ENCODE measurements around the gene THRAP3.

Gene THRAP3

DNA sequence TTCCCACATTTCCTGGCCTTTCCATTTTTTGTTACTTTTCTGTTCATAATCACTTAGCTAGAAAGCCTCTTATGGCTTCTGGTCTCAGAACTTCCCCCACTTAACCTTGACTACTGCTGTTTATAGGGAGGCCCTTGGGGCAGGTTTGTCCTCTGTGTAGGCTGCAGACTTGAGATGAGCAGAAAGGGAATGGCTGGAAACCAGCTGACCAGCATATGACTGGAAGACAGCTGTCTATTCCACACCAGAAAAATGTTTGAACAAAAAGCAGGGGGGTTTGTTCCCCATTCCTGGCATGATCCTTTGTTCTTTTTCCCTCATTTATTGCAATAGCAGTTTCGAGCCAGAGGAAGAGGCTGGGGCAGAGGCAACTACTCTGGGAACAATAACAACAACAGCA is 77.0 kb downstream of the THRAP3 start:
- DNase-seq, result no peak

DNA sequence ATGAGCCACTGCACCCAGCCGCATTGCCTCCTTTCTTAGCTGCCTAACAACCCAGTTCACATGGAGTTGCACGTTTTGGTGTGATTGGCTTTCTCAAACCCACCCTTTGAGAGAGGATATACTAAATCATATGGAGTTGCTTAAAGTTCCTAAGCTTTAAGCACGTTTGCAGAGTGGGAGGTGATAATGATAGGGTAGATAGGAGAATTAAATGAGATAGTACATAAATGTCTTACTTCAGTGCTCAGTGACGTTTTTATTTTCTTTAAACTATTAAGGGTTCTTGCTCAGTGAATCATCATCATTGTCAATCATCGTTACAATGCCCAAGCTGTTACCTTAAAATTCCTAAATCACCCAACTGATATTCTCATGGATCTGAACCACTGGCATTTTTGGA is 79.0 kb downstream of the THRAP3 start:
- DNase-seq, result no peak

DNA sequence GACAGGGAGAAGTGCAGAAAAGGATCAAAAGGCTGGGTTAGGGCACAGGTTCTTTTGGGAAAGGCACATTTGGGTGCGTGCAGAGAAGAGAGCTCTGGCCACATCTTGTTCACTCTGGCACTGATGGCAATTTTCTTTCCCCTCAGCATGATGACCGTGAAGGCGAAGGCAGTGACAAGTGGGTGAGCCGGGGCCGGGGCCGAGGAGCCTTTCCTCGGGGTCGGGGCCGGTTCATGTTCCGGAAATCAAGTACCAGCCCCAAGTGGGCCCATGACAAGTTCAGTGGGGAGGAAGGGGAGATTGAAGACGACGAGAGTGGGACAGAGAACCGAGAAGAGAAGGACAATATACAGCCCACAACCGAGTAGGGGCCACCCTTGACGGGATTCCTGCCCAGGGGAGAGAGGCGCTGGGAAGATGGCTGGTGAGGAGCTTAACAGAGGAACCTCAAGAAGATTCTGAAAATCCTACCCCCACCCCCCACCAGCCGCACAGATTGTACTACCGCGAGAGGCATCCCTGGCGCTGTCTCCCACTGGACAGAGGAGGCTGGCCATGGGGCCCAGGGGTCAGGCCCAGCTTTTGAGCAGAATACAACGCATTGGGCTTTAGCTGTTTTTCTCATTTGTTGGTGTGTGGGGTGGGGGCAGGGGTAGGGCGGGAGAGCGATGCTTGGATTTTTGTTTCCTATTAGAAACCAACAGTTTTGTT is 79.6 kb downstream of the THRAP3 start:
- DNase-seq, result no peak

DNA sequence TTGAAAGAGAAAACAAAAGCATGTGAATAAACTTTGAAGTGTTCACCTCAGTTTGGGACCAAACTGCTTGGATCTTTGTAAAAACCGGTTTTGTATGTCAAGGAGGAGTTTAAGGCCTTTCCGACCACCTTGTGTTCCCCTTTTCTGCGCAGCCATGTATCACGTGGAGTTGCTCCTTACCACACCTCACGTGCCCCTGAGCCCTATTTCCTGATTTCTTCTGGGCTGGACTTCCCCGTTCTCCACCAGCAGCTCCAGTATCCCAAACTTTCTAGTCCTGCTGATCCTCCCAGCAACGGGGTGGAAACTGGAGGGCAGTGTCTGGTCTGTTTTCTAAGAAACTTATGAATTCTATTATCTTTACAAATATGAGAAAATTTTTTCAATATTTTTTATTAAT is 80.3 kb downstream of the THRAP3 start:
- DNase-seq, result no peak

DNA sequence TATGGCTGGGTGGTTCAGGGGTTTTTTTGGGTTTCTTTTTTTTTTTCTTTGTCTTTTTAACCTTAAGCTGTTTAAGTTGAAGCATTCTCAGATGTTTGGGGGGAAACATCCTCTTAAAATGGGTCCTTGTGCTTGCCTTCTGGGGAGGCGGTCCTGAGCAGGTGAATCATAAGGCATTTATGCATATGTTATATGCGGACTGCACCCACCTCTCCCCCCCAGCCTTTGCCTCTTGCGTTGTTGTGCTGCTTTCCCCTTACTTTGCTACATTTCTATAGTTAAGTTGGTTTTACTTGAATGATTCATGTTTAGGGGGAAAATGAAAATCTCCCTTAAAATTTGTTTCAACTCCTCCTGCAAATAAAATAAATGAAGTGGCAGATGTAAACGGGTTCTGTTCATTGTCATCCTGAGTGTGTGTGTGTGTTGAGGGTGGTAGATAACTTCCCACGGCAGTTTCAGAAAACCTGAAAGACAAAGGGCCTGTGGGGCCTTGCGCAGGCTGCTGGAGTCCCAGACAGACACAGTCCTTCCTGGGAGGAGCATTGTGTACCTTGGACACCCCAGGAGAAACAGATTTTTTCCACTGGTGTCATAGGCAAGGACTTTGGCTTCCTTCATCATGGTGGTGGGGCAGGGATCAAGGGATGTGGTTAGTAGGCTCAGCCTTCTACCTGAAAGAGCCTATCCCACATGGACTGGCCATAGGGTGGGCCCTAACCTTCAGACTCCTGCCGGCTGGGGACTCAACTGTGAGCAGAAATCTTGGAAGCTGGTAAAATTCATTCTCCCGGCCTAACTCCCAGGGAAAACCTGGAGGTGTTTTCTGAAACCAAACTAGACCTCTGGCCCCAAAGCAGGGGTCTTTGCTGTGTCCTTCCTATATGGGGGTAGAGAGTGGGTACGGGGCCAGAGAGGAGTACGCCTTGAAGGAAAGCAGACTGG is 81.0 kb downstream of the THRAP3 start:
- no peak for DNase-seq

DNA sequence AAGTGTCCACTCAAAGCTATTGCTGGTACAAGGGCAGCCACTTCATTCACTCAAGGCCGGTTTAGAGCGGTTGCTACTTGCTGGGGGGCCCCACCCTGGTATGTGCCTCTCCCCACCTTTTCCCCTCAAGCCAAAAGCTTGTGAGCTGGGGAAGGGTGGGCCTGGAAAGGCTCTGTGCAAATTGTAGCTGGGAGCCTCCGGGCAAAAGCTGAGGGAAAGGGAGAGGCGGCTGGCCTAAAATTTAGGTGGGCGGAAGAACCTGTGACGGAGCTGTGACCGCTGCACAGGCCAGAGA is 81.6 kb downstream of the THRAP3 start:
- DNase-seq, result no peak

DNA sequence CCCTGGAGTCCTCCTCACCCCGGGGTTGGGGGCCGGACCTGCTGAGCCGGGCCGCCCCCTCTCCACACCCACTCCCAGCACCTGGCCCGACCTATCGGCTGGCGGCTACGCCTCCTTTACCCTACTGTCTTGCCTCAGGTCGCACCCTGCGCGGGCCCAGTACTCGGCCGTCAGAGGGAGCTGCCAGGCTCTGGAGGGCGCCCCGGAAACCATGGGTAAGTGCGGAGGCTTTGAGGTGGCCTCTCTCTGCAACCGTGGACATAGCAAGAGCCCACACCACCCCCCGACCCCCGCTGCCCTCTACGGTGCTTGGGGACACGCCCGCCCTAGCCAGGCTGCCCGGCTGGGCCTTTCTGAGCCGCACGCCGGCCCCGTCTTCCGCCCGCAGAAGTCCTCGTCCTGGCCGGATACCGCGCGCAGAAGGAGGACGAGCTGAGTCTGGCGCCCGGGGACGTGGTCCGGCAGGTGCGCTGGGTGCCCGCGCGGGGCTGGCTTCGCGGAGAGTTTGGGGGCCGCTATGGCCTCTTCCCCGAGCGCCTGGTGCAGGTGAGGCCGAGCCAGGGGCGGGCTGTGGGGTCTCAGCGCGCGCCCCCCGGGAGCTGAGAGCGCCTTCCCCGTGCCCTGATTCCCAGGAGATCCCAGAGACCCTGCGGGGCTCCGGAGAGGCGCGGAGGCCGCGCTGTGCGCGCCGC is 82.1 kb downstream of the THRAP3 start, which contains the start of gene SH3D21:
SH3D21 (plus strand) TSS at position 159 of the 692 bp plus-strand sequence; CDS start at position 212, 53 bp downstream.
- peak; percentile 61 for DNase-seq

DNA sequence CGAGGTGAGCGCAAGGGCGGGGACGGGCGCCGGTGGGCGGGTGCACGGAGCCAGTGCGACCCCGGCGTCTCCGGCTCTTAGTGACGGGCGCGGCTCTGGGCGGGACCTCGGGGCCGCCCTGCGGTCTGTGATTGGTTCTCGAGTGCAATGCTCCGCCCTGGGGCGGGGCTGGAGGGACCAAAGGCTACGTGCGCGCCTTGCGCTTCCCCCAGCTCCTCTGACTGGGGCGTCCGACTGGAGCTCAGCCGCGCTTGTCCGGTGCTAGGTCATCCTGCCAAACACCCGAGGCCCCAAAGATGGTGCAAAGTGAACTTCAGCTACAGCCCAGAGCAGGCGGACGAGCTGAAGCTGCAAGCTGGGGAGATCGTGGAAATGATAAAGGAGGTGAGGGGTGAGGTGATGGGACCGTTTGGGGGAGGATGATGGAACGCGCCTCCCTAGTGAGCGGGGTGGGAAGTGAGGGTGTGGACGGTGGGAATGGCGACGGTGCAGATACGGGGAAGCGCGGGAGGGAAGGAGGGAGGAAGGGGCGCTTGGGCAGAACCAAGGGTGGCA is 82.7 kb downstream of the THRAP3 start:
- peak; percentile 95 for DNase-seq

DNA sequence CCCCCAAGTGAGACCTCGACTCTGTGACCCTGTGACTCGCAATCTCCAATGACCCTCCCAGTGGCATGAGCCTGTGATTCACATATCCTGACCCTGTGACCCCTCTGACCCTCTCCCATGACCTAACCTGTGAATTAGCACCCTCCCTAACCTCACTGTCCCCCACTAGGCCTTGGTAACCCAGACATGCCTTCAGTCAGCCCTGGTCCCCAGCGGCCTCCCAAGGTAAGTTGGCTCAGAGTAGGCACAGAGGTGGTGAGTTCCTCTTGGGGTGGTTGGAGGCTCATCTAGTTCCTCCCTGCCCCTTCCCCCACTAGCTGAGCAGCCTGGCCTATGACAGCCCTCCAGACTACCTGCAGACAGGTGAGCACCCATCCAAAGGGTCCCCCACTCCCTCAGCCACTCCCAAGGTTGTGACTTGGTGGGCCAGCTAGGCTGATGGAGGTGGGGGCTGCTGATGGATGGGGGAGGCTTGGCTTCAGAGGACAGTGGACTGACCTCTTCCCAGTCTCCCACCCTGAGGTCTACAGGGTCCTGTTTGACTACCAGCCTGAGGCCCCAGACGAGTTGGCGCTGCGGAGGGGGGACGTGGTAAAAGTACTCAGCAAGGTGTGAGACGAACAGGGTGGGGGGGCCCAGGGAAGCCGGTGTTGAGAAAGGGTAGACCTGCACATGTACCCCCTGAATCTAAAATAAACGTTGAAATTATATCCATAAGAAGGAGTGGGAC is 83.5 kb downstream of the THRAP3 start:
- no peak for DNase-seq

DNA sequence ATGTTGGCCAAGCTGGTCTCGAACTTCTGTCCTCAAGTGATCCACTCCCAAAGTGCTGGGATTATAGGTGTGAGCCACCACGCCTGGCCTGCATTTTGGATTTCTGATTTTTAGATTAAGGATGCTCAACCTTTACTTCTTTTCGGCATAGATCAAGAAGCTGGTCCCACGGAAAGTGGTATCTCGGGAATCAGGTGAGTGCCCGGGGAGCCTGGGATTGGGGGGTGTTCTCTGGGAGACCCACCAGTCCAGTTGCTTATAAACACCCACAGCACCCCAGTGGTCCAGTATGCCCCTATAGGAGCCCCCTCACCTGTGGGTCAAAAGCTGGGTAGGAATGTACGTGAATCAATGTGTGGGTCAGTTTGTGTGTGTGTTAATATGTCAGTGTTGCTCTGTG is 85.2 kb downstream of the THRAP3 start:
- no peak for DNase-seq

DNA sequence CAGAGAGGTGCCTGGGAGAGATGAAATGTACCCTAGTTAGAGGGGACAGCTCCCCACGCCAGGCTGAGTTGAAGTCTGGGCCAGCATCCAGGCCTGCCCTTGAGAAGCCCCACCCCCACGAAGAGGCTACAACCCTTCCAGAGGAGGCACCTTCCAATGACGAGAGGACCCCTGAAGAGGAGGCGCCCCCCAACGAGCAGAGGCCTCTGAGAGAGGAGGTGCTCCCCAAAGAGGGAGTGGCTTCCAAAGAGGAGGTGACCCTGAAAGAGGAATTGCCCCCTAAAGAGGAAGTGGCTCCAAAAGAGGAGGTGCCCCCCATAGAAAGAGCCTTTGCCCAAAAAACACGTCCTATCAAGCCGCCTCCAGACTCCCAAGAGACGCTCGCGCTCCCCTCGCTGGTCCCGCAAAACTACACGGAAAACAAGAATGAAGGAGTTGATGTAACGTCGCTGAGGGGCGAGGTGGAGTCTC is 96.1 kb downstream of the THRAP3 start:
- DNase-seq, result peak; percentile 11

DNA sequence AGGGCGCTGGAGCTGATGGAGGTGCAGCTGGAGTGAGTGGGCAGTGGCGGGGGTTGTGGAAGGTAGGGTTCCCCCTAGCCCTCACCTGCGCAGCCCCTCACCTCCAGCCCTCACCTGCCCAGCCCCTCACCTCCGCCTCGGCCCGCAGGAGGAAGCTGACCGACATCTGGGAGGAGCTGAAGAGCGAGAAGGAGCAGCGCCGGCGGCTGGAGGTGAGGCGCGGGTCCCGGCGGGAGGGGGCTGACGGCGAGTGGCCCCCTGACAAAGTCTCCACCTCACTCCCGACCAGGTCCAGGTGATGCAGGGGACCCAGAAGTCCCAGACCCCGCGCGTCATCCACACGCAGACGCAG is 96.5 kb downstream of the THRAP3 start:
- DNase-seq, result no peak

DNA sequence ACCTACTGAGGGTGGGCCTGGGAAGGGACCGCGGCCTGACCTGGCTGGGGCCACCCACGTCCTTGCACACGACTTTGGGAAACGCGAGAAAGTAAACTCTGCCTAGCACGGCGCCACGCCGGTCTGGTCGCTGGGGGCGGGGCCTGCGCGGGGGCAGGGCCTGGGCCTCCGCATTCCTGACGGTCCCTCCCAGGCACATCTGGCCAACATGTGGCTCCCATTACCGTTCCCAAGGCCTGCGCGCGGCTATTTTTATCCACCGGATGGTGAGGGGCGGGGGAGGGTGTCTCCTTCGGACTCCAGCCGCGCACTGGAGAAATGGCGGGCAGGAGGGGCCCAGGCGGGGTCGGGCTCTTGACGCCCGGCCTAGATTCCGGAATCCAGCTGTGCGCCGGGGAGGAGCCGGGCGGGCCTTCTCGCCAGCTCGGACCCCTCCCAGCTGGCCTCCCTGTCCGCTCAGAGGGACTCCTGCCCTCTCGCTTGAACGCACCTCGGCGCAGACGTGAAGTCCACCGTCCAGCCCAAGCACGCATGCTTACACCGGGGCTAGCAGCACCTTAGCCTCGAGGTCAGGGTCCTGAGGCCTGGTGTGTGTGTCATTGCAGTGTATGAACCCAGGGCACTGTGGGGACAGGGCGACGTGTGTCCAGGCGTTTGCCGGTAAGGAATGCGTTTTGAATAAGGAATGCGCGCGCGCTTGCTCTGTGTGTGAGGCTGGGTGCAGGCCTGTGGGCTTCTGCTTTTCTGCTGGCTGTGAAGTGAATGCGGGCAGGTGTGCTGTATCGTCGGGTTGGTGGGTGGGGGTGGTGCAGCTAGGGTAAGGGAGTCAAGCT is 97.1 kb downstream of the THRAP3 start:
- peak; percentile 36 for DNase-seq

DNA sequence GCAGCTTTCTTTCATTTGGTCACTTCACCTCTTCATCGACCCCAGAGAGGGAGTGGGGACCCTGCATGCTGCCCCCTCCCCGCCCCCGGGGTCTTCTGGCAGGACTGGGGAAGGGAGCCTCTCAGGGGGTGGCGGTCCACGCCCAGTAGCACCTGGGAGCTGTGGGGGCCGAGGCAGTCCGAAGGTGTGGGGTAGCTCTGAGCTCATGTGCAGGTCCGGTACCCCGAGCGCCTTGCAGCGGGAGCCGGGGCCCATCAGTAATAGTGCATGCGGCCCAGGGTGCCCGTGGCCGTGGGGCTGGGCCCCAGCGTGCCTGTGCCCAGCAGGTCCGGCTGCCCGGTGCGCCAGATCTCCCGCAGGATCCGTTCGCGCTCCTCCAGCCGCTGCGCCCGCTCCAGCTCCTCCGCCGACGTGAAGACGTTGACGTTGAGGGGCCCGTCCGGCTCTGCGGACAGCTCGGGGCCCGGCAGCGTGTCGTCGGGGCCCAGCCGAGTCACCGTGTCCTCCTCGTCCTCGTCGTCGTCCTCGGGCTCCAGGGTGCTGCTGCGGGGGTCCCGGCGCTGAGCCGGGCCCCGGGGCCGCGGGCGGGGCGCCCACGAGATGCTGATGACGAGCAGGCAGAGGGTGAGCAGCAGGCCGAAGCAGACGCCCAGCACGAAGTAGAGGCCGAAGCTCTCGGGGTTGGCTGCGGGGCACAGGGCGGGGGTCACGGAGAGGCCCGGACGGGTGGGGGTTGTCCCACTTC is 98.0 kb downstream of the THRAP3 start:
- no peak for DNase-seq

DNA sequence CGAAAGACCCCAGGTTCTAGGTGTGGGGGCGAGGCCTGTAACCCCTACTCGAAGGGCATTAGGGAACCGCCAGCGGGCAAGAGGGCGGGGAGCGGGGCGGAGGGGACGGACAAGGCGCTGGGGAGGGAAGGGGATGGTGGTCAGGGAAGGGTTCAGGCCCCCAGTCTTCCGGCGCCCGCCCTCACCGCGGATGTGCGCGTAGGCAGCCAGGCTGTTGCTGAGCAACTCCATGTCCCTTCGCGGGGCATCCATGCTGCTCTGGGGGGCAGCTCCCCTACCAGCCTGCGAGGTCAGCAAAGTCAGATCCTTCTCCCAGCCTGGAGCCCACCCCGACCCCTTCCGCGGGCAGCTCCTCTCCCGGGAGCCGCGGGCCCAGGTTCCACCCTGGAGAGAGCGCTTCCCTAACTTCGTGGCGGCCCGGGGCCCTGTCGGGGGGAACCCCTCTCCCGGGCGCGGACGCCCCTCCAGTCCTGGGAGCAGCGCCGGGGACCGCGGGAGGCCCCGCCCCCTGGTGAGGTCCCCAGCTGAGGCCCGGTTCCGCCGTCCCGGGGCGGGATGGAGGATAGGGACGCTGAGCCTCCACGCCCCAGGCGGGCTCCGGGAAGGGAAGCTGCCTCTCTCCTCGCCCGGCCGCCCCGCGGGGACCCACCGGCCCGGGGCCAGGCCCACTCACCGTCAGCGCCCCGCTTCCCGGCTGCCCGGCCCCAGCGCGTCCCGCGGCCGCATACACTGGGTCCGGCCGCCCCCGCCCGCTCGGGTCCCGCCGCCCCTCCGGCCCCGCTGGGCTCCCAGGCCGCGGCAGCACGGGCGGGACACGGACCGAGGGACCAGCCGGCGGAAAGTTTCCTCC is 98.8 kb downstream of the THRAP3 start:
- peak; percentile 41 for DNase-seq

DNA sequence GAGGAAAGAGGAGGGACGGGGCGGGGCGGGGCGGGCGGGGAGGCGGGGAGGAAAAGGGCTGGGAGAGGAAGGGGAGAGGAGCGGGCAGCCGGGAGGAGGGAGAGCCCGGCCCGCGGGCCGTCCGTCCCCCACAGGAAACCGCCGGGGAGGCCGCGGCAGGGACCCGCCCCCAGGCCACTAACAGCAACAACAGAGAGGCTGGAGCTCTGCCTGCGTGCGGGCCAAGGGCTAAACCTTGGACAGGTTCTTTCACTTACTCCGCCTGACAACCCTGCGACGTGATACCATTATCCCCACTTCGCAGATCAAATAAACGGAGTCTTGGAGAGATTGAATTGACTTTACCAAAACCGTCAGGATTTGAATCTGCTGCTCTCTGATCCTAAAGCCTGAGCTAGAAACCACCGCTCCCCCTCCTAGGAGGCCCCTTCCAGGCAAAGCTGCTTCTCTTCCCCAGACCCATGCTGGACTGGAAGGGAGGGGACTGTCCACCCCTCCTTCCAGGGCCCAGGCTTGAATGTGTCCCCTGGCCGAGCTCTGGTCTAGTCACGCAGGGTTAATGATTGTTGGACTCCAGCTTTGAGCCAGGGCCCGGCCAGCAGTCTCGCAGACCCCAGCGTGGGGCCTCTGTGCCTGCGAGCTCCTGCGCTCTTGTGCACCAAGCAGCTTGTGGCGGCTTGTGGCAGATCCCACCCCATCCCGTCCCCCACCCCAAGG is 99.6 kb downstream of the THRAP3 start, which contains the start of gene EVA1B:
EVA1B (minus strand) TSS at position 10 of the 717 bp plus-strand sequence. CDS start 608 bp downstream, outside the sequence.
- DNase-seq, result peak; percentile 53

DNA sequence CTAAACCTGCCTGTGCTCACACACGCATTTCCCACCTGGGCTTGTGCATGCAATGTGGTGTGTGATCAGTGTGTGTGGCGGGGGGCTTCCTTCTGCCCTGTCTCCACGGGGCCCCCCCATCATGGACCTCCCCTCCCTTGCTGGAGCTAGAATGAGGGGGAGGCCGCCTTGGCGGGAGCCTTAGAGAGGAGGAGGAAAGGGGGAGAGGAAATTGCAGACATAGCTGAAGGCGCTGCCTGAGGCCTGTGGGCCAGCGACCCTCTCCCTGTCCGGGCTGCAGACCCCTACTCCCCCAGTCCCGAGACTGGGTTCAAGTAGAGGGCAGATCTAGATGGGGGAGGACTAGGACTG is 100.1 kb downstream of the THRAP3 start:
- DNase-seq, result no peak

DNA sequence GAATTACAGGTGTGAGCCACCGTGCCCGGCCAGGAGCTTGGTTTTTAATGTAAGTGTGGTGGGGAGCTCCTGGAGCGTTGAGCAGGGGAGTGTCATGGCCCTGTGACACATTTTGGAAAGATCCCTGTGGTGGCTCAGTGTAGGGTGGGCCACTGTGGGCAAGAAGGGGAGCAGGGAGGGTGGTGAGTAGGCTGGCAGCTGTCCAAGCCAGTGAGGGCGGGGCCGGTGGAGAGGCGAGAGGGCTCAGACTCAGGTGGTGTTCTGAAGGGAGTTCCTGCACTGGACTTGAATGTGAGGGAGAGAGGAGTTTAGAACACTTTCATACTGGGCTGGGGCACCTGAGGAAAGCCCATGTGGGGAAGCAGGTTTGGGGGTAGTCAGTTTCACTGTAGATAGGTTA is 102.3 kb downstream of the THRAP3 start:
- no peak for DNase-seq

DNA sequence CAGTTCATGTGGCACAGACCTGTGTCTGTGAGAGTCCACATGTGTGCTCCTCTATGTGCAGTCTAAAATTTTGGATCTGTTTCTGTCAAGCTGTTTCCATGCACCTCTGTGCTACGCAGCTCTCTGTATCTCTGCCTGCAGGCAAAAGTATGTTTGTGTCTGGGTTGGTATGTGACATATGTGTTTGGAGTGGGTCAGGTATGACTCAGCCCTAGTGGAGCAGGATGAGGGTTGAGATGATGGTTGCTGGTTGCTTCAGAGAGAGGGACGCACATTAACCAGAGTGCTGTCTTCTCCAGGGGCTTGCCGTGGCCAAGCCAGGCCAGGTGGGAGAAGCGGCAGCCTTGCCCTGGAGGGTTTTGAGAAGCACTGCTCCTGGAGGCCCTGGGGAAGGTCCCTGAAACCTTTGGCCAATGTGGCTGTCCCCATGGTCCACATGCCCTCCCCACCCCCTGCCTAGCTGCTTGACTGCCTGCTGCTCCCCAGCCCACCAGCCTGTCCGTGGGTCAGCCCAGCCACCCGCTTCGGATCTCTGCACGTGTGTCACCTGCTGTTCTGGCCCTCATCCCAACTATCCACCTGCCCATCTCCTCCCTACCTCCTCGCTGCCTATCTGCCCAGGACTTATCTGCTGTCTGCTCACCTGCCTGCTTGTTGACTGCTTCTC is 103.3 kb downstream of the THRAP3 start:
- DNase-seq, result no peak
